ENCODE results near the gene ELF4.

DNA sequence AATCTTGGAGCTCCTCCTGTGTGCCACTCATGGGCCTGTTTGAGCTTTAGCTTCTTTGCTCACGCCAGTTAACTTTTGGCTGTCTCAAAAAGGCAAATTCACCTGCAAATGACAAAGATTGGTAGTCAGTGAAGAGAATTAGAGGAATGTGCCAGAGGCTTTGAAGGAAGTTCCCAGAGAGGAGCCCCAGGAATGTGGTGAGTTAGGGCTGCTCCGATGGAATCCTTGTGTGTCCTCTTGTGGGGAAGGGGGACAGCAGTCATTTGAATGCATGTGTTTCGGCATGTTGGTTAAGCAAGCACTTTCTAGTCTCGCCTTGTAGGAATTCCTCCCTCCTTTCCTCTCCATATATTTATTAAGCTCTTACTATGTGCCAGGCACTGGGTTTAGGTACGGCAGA lies 62.9 kb downstream of the ELF4 start:
- TF ChIP-seq POLR2A (IDR thresholded peaks at IDR 0.05; ENCODE audit: low read length) (no peak), GATA1 (IDR thresholded peaks at IDR 0.05; ENCODE audit: low read depth, low read length) (no peak)
